ENCODE data around the gene CCT5.
"Not testable (repeated sequence)": the region's sequence is repeated elsewhere in the genome, so short reads cannot be mapped to it uniquely, and the experiment has no call there.

GRCh38 chr5:10272875-10273209 lies 22.8 kb downstream of the CCT5 start:
- TF ChIP-seq ZFX (IDR thresholded peaks at IDR 0.05; ENCODE audit: borderline replicate concordance); CTCF (IDR thresholded peaks at IDR 0.05): not testable (repeated sequence)
